Calu3 (cell line): ENCODE results near the gene C5. TPM values are rescaled to one million over a fixed set of nuclear protein-coding genes. Genes with fewer than 3 reads are reported as not detected.

Experiments used
- BruUV-seq: library from RNA; stranded (reverse); fragments of 400-500 nt; replicated peaks from 2 replicates; lab custom pipeline; 2021; lab: Mats Ljungman, UMichigan
- CTCF ChIA-PET: fragments of 300-600 bp; sonication (Branson Sonifier 250); formaldehyde crosslinking; loops from one replicate; lab custom pipeline; 2022; ENCODE audit warnings: antibody characterized with exemption; lab: Charles Lee
- DNase-seq: peaks from one replicate; pipeline ENCODE4 v3.0.0; 2022
- H3K27ac Mint-ChIP-seq: one replicate; pipeline ENCODE4 v1.8.0; 2022; ENCODE audit warnings: mixed read lengths; ENCODE audit not compliant: unreplicated experiment
- H3K27me3 Mint-ChIP-seq: one replicate; pipeline ENCODE4 v1.8.0; 2022; ENCODE audit warnings: mixed read lengths; ENCODE audit not compliant: unreplicated experiment
- H3K36me3 Mint-ChIP-seq: one replicate; pipeline ENCODE4 v1.8.0; 2022; ENCODE audit warnings: mild to moderate bottlenecking, moderate library complexity, mixed read lengths; ENCODE audit not compliant: insufficient read depth, unreplicated experiment
- H3K4me1 Mint-ChIP-seq: one replicate; pipeline ENCODE4 v1.8.0; 2022; ENCODE audit warnings: mild to moderate bottlenecking, low read depth, mixed read lengths; ENCODE audit not compliant: unreplicated experiment
- H3K4me3 Mint-ChIP-seq: one replicate; pipeline ENCODE4 v1.8.0; 2022; ENCODE audit warnings: mild to moderate bottlenecking, low read depth, moderate library complexity, mixed read lengths; ENCODE audit not compliant: unreplicated experiment
- H3K9me3 Mint-ChIP-seq: one replicate; pipeline ENCODE4 v1.8.0; 2022; ENCODE audit warnings: low read depth, mixed read lengths; ENCODE audit not compliant: unreplicated experiment
- CTCF ChIP-seq: fragments of 200-600 bp; IDR thresholded peaks from one replicate; pipeline ENCODE4 v1.8.0; 2022; ENCODE audit warnings: antibody characterized with exemption; ENCODE audit not compliant: unreplicated experiment
- intact Hi-C: fragments of 100-400 bp; cut with micrococcal nuclease; formaldehyde crosslinking; loops from one replicate; pipeline ENCODE4 v1.10.0; 2022; ENCODE audit not compliant: unreplicated experiment
- total RNA-seq: library from RNA; stranded (reverse); gene quantifications from 2 replicates; pipeline ENCODE4 v1.2.3, GENCODE V29; 2022

Gene C5
- total RNA-seq, 1 experiment from 2014 or later: 12.3 TPM

- no peak for TF ChIP-seq CTCF
- no peaks in the 10 kb centered on the region for H3K9me3 Mint-ChIP-seq
- peaks cover 11% of the 10 kb centered on the region for H3K27me3 Mint-ChIP-seq
- H3K4me1 Mint-ChIP-seq: peaks cover 9% of the 10 kb centered on the region
- no peak for DNase-seq
- no peak overlapping the region for H3K27ac Mint-ChIP-seq
- no peak overlapping the region for H3K4me3 Mint-ChIP-seq
- no TSS peak for BruUV-seq
- intact Hi-C loops: no loop called here
- CTCF ChIA-PET: interaction anchor here (0.6 to 1.7 kb wide), 2 partner anchors 163 to 178 kb away, joined by 4 to 6 read pairs; no protein-coding TSS in a partner anchor
- peaks cover 6% of the 10 kb centered on the region for H3K36me3 Mint-ChIP-seq
These were observed 115.8 kb downstream of the C5 start for GRCh38 chr9:120934281-120934680.

- Mint-ChIP-seq H3K36me3 (peaks cover 6% of the 10 kb centered on the region), H3K4me3 (no peak overlapping the region), H3K27me3 (peaks cover 9% of the 10 kb centered on the region), H3K9me3 (no peaks in the 10 kb centered on the region), H3K27ac (no peak overlapping the region), H3K4me1 (peaks cover 12% of the 10 kb centered on the region)
- no peak for TF ChIP-seq CTCF
- intact Hi-C loops: no loop called here
- CTCF ChIA-PET: interaction anchor here (0.6 kb wide), 1 partner anchor 162 kb away, joined by 4 read pairs; no protein-coding TSS in a partner anchor
- DNase-seq: no peak
- BruUV-seq: no TSS peak
These were observed 116.6 kb downstream of the C5 start for GRCh38 chr9:120933310-120934055.

GRCh38 chr9:120932086-120932823, 117.8 kb downstream of the C5 start:
- Mint-ChIP-seq H3K4me3 (no peak overlapping the region), H3K27ac (no peak overlapping the region), H3K4me1 (peaks cover 19% of the 10 kb centered on the region), H3K27me3 (no peaks in the 10 kb centered on the region), H3K9me3 (no peaks in the 10 kb centered on the region), H3K36me3 (peaks cover 6% of the 10 kb centered on the region)
- no peak for TF ChIP-seq CTCF
- CTCF ChIA-PET: no interaction called here
- BruUV-seq: no TSS peak
- intact Hi-C loops: no loop called here
- no peak for DNase-seq

- Mint-ChIP-seq H3K36me3 (peaks cover 3% of the 10 kb centered on the region), H3K4me1 (peaks cover 19% of the 10 kb centered on the region), H3K27ac (peak overlapping the region; percentile 50), H3K27me3 (no peaks in the 10 kb centered on the region), H3K9me3 (no peaks in the 10 kb centered on the region), H3K4me3 (no peak overlapping the region)
- no peak for TF ChIP-seq CTCF
- intact Hi-C loops: no loop called here
- CTCF ChIA-PET: no interaction called here
- no peak for DNase-seq
- BruUV-seq: no TSS peak
These were observed 118.6 kb downstream of the C5 start for GRCh38 chr9:120931231-120932085.
